ENCODE measurements around the gene RBPMS2. TPM values are rescaled to one million over a fixed set of nuclear protein-coding genes. Genes with fewer than 3 reads are reported as not detected.

RBPMS2 gene
- total RNA-seq, 2 experiments from 2014 or later: not detected

DNA sequence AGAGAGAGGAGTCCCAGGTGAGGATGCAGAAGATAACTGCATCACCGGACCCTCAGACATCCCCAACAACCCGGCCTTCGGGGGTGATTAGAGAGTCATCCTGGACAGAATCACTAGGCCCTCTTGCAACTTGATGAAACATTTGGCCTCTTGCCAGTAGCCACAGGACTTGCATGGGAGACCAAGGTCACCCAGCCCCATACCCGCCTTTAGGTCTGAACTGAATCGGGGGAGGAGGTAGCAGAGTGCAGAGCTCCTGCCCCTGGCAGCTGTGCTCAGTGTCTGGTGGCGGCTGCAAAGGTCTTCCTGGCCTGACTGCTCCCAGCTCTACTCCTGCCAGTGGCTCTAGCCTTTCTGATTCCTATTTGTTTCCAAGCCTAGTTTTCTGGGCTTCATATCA lies 37.7 kb upstream of the RBPMS2 start:
- Mint-ChIP-seq H3K9me3 (no peaks in the 10 kb centered on the region), H3K27me3 (no peaks in the 10 kb centered on the region), H3K4me3 (no peak overlapping the region), H3K36me3 (ENCODE audit: low read depth) (no peaks in the 10 kb centered on the region), H3K27ac (no peak overlapping the region), H3K4me1 (ENCODE audit: low read depth) (no peaks in the 10 kb centered on the region)
- Histone ChIP-seq H3K9me3 (ENCODE audit: control insufficient read depth in 1 of 2, insufficient read depth in 1 of 2, low read length in 2 of 2) (no peaks in the 10 kb centered on the region), H3K4me3 (ENCODE audit: low read length) (no peak overlapping the region), H3K4me1 (ENCODE audit: insufficient read depth, low read length) (peaks cover 6% of the 10 kb centered on the region), H3K36me3 (ENCODE audit: insufficient read depth, low read length) (no peaks in the 10 kb centered on the region), H3K27ac (ENCODE audit: low read depth in 1 of 2, low read length in 2 of 2) (no peak overlapping the region), H3K27me3 (ENCODE audit: control insufficient read depth in 1 of 2, insufficient read depth in 2 of 2, low read length in 2 of 2) (peaks cover 0 to 3% of the 10 kb centered on the region in 2 experiments)
- intact Hi-C loops (cut with DNase I, micrococcal nuclease): no loop called here
- POLR2A ChIA-PET: no interaction called here
- ATAC-seq (ENCODE audit: poor library complexity) (no peak), DNase-seq (no peak)
- CTCF ChIA-PET: no interaction called here
- TF ChIP-seq, protein P1, sequence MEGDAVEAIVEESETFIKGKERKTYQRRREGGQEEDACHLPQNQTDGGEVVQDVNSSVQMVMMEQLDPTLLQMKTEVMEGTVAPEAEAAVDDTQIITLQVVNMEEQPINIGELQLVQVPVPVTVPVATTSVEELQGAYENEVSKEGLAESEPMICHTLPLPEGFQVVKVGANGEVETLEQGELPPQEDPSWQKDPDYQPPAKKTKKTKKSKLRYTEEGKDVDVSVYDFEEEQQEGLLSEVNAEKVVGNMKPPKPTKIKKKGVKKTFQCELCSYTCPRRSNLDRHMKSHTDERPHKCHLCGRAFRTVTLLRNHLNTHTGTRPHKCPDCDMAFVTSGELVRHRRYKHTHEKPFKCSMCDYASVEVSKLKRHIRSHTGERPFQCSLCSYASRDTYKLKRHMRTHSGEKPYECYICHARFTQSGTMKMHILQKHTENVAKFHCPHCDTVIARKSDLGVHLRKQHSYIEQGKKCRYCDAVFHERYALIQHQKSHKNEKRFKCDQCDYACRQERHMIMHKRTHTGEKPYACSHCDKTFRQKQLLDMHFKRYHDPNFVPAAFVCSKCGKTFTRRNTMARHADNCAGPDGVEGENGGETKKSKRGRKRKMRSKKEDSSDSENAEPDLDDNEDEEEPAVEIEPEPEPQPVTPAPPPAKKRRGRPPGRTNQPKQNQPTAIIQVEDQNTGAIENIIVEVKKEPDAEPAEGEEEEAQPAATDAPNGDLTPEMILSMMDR (IDR thresholded peaks at IDR 0.05): no peak

DNA sequence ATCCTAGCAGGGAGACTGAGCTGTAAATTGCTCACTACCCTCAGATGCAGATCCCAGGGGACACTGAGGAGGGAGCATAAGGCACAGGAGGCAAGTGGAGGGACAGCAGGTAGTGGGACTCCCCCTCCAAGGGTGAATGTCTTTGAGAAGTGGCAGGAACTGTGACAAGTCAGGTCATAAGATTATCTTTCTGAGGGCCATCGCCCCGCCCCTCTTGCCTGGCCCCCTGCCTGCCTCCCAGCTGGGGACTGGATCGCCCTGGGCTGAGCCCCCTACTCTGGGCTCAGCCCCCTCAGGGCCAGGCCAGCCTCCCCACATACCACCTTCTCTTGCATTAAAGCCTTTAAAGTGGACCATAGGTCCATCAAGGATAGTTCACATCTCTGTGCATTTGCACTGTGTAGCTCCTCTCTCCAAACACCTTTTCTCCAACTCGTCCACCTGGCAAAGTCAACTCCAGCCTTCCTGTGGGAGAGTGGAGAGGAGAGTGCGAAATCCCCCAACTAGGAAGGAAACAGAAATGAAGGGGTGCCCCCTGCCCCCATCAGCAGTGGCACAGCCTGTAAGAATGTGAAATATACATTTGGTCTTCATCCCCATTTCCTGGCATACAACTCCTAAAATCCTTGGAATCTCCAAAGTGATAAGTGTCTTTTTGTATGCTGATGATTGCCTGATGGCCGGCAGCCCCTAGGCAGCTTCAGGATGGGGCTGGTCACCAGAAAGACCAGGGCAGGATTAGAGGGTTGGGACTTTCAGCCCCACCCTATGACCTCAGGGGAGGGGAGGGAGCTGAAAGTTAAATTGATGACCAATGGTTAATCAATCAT lies 35.3 kb upstream of the RBPMS2 start:
- Histone ChIP-seq H3K36me3 (ENCODE audit: insufficient read depth, low read length) (no peaks in the 10 kb centered on the region), H3K27ac (ENCODE audit: low read depth in 1 of 2, low read length in 2 of 2) (no peak overlapping the region), H3K27me3 (ENCODE audit: control insufficient read depth in 1 of 2, insufficient read depth in 2 of 2, low read length in 2 of 2) (peaks cover 0 to 5% of the 10 kb centered on the region in 2 experiments), H3K9me3 (ENCODE audit: control insufficient read depth in 1 of 2, insufficient read depth in 1 of 2, low read length in 2 of 2) (no peaks in the 10 kb centered on the region), H3K4me1 (ENCODE audit: insufficient read depth, low read length) (peaks cover 6% of the 10 kb centered on the region), H3K4me3 (ENCODE audit: low read length) (no peak overlapping the region)
- no peak overlapping the region for H3K4me3 Mint-ChIP-seq
- H3K27me3 Mint-ChIP-seq: no peaks in the 10 kb centered on the region
- H3K27ac Mint-ChIP-seq: no peak overlapping the region
- TF ChIP-seq, protein P1 (IDR thresholded peaks at IDR 0.05): no peak
- intact Hi-C loops (cut with DNase I, micrococcal nuclease): loop anchor here in 1 of 2 experiments (2.0 kb wide), 1 partner anchor 80 kb away; no protein-coding TSS in a partner anchor
- DNase-seq (no peak), ATAC-seq (ENCODE audit: poor library complexity) (no peak)
- ChIA-PET CTCF (interaction anchor here (0.5 to 1.9 kb wide), 5 partner anchors 13 to 78 kb away, joined by 3 to 5 read pairs (median 3); no protein-coding TSS in a partner anchor), POLR2A (no interaction called here)
- H3K9me3 Mint-ChIP-seq: no peaks in the 10 kb centered on the region
- no peaks in the 10 kb centered on the region for H3K4me1 Mint-ChIP-seq (ENCODE audit: low read depth)
- no peaks in the 10 kb centered on the region for H3K36me3 Mint-ChIP-seq (ENCODE audit: low read depth)

DNA sequence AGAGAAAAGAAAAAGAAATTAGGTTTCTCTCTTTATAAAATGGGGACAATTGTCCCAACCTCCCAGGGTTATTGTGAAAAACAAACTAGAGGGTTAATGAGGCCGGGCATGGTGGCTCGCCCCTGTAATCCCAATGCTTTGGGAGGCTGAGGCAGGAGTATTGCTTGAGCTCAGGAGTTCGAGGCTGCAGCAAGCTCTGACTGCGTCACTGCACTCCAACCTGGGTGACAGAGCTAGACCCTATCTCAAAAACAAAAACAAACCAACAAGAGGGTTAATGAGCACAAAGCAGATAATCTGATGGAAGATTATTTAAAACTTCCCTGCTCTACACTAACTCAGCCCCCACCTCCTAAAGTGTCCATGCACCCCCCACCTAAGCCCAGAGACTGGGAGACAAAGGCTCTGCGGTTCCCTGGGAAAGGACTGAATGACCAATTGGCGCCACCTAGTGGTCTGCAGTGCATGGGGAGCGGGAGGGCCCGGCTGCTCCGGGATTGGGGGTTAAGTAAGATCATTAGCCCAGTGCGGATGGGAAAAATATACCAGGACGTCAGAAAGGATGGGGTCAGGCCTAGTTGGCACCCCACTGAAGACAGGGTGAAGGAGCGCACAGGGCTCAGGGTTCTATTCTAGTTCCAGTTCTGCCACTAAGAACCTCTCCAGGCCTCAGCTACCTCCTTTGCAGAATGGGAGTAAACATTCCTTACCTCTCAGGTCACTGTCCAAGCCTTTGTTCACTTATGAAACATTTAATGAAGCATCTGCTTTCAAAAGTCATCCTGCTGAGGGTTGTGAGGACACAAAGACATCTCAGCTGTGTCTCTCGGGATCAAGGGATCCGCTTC lies 34.5 kb upstream of the RBPMS2 start:
- Histone ChIP-seq H3K4me3 (ENCODE audit: low read length) (no peak overlapping the region), H3K9me3 (ENCODE audit: control insufficient read depth in 1 of 2, insufficient read depth in 1 of 2, low read length in 2 of 2) (no peaks in the 10 kb centered on the region), H3K27me3 (ENCODE audit: control insufficient read depth in 1 of 2, insufficient read depth in 2 of 2, low read length in 2 of 2) (peaks cover 0 to 5% of the 10 kb centered on the region in 2 experiments), H3K36me3 (ENCODE audit: insufficient read depth, low read length) (no peaks in the 10 kb centered on the region), H3K4me1 (ENCODE audit: insufficient read depth, low read length) (peaks cover 6% of the 10 kb centered on the region), H3K27ac (ENCODE audit: low read depth in 1 of 2, low read length in 2 of 2) (no peak overlapping the region)
- intact Hi-C loops (cut with DNase I, micrococcal nuclease): loop anchor here in 1 of 2 experiments (2.0 kb wide), 1 partner anchor 79 kb away; no protein-coding TSS in a partner anchor
- Mint-ChIP-seq H3K36me3 (ENCODE audit: low read depth) (no peaks in the 10 kb centered on the region), H3K27me3 (no peaks in the 10 kb centered on the region), H3K9me3 (no peaks in the 10 kb centered on the region), H3K4me3 (no peak overlapping the region), H3K27ac (no peak overlapping the region), H3K4me1 (ENCODE audit: low read depth) (no peaks in the 10 kb centered on the region)
- TF ChIP-seq, protein P1 (IDR thresholded peaks at IDR 0.05): peak; percentile 88
- DNase-seq (peak; percentile 38 to 82 (median 58)), ATAC-seq (ENCODE audit: poor library complexity) (peak; percentile 57)
- ChIA-PET POLR2A (interaction anchor here (0.7 to 1.0 kb wide), 2 partner anchors 82 to 84 kb away, joined by 3 read pairs; no protein-coding TSS in a partner anchor), CTCF (interaction anchor here (0.5 to 1.9 kb wide), 9 partner anchors 14 to 105 kb away, joined by 3 to 7 read pairs (median 3); no protein-coding TSS in a partner anchor)
